IMR-90 (cell line): ENCODE results near the gene LRRC52.

Experiments
- CEBPB ChIP-seq: IDR thresholded peaks from 2 replicates; pipeline ENCODE4 v1.6.1; 2012; ENCODE audit warnings: low read depth, low read length, improper control_type of control experiment
- MXI1 ChIP-seq: IDR thresholded peaks from 2 replicates; pipeline ENCODE4 v1.6.1; 2012; ENCODE audit warnings: low read depth, mild to moderate bottlenecking, low read length, moderate library complexity, borderline replicate concordance
- POLR2A ChIP-seq: IDR thresholded peaks from 2 replicates; pipeline ENCODE4 v1.6.1; 2012; ENCODE audit warnings: mild to moderate bottlenecking, low read depth, low read length
- RAD21 ChIP-seq: IDR thresholded peaks from 2 replicates; pipeline ENCODE4 v1.6.1; 2012; ENCODE audit warnings: low read length, improper control_type of control experiment
- TF ChIP-seq, protein P1 (sequence below): conservative IDR thresholded peaks from 2 replicates; pipeline ENCODE4 v1.5.1; 2012; ENCODE audit warnings: mild to moderate bottlenecking, low read depth, low read length, improper control_type of control experiment

DNA sequence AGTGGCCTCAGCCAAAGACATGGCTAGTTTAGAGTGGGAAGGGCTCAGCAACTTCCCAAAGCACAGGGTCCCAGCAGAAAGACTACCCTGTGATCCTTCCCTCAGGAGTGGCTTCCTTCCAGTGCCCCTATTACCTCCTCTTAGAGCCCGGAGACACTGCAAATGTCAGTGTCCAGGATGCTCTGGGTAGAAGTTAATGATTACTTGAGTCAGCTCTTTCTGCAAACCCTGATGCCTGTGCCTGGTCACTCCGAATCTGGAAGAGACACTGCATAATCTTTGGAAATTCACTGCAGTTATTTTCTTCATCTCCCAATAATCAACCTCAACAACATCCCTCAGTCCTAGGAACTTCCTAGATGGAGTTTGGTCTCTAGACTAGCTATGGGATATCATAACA is 60.0 kb downstream of the LRRC52 start:
- TF ChIP-seq POLR2A (no peak), RAD21 (no peak), CEBPB (no peak), MXI1 (no peak)
- TF ChIP-seq, protein P1, sequence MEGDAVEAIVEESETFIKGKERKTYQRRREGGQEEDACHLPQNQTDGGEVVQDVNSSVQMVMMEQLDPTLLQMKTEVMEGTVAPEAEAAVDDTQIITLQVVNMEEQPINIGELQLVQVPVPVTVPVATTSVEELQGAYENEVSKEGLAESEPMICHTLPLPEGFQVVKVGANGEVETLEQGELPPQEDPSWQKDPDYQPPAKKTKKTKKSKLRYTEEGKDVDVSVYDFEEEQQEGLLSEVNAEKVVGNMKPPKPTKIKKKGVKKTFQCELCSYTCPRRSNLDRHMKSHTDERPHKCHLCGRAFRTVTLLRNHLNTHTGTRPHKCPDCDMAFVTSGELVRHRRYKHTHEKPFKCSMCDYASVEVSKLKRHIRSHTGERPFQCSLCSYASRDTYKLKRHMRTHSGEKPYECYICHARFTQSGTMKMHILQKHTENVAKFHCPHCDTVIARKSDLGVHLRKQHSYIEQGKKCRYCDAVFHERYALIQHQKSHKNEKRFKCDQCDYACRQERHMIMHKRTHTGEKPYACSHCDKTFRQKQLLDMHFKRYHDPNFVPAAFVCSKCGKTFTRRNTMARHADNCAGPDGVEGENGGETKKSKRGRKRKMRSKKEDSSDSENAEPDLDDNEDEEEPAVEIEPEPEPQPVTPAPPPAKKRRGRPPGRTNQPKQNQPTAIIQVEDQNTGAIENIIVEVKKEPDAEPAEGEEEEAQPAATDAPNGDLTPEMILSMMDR, result no peak
